Cerebellar nuclear complex (tissue), 1 donor: ENCODE results near the gene THSD7B.
"Not testable (repeated sequence)": the region's sequence is repeated elsewhere in the genome, so short reads cannot be mapped to it uniquely, and the experiment has no call there.

Experiments
- DNase-seq, 2 experiments: peaks; one replicate each; lab custom pipeline; 2025; lab: John Stamatoyannopoulos, UW

The THSD7B gene

DNA sequence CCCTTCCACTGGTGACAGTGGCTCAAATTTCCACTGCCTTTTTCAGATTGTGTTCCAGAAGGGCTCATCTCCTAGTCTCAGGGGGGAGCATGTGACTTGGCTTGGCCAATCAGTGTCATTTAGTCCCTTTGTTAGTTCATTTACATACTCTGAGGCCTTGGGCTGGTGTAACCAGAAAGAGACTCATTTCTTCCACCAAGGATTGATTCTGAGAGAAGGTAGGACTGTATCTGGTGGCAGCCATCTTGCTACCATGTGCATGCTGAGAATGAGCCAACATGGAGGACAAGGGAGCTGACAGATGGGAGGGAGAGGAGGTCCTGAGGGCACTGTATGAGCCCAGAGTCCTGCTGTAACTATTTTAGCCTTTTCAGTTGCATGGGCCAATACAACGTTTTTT is 191.7 kb downstream of the THSD7B start:
- no peak for DNase-seq

DNA sequence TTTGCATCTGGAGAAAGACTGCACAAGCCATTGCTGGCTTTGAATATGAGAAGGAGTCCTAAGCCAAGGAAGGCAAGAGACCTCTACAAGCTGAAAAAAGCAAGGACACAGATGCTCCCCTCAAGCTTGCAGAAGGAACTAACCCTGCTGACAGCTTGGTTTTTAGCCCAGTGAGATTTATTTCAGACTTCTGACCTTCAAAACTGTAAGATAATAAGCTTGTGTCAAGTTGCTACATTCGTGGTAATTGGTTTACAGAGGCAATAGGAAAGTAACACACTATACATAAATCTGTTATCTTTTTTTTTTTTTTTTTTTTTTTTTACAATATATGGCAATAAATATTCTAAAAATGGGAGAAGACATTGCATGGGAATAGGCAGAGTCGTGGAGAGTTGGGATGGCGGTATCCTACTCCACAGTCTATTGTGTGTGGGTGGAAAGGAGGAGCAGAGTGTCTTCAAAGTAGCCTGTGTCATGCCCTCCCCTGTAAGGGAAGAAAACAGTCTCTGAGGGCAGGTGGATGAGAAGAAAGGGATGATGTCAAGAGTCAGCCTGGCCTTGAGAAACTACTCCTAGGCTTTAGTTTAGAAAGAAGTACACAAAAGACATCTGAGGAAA is 196.9 kb downstream of the THSD7B start:
- DNase-seq = no peak

DNA sequence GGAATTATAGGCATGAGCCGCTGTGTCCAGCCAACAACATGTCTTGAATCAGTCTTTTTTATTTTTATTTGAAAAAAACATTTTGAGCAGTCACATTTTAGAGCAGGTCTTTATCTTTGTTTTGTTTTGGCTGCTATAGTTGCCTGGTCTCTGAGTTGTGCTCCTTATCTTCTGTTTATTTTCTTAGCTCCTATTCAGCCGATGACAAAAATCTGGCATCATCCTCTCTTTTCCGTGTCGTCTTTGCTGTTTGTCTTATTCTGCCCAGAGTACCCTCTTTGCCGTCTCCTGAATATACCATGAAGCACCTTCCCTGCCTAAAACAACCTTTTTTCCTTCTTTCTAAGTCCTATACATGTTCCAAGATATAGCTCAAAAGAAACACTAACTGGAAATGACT is 201.1 kb downstream of the THSD7B start:
- DNase-seq = no peak

DNA sequence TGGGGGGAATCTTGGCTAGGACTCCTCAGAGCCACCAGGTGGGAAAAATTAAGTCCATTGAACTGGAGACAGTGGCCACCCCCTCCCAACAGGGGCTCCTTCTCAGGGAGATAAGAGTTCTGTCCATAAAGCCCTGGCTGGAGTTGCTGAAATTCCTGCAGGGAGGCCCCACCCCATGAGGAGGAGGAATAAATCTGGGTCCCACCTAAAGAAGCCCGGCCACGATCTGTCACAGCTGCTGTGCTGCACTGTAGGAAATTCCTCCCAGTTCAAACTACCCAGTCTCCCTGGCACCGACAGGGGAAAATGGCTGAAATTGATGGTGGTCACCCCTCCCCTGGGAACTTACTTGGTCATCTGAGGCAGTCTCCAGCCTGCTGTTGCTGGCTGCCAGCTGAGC is 215.0 kb downstream of the THSD7B start:
- no peak for DNase-seq

DNA sequence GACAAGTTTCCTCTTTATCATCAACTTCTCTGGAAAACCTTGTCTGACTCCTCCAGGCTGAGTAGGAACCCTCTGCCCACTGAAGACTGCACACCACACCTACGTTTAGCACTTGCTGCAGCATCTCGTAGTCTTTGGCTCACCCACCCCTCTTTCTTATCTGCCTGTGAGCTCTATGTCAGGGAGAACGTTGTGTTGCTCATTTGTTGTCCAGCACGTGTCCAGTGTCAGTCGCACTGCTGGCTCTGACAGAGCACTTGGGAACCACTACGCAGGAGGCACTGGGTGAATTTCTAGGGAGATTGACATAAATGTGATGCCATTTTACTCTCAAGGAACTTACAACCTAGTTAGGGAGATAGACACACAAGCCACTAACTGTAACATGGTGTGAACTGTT is 216.3 kb downstream of the THSD7B start:
- DNase-seq = not testable (repeated sequence)

DNA sequence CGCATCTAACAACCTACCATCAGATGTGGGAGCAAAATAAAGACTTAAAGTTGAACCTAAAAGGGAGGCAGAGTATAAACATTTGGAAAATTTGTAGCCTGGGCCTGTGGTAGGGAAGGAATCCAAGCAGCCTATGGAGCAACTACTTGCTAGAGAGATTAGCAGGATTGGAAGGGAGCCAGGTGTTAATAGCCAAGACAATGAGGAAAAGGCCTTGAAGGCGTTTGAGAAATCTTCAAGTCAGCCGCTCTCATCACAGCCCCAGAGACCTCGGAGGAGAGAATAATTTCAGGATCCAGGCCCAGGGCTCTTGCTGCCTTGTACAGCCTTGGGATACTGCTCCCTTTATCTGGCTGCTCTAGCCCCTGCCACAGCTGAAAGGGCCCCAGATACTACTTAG is 219.7 kb downstream of the THSD7B start:
- DNase-seq = no peak

DNA sequence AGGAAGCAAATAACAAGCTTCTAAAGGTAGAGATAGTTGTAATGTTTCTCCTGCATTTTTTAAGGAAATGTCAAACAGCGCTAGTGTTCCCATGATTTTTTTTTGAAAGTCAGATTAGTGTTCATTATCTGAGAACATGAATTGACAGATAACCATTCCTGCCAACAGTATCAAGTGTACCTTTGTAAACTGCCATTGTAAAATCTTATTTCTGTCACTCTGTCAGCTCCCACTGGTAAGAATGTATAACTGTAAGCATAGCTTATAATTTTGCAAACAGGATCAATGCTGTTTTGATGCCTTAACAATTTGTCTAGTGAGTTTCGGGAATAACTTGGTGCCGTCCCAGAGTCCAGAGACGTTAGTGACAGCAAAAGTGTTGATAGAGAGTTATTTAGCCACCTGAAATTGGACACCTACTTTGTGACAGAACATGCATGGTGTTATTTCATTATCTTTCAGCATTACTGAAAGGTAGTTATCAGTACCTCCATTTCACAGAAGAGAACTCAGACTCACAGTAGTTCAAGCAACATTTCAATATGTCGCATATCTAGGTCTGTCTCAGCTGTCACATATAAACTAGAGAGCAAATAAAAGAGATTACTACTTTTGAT is 221.4 kb downstream of the THSD7B start:
- DNase-seq = no peak

DNA sequence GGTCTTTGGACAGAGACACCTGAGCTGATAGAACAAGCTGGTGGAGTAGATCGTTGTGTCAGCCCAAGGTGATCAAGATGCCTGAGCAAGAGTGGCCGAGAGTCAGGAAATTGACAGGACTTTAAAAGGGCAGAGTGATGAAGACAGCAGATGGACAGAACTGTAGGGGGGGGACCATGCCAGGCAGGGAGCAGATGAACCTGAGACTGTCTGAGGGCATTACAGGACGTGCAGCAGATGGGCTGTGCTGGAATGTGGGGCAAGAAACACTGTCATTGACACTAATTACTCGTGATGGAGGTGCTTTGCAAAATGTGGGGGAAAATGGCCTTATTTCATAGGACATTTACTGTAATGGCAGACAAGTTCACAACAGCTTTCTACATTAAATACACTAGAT is 225.0 kb downstream of the THSD7B start:
- no peak for DNase-seq

DNA sequence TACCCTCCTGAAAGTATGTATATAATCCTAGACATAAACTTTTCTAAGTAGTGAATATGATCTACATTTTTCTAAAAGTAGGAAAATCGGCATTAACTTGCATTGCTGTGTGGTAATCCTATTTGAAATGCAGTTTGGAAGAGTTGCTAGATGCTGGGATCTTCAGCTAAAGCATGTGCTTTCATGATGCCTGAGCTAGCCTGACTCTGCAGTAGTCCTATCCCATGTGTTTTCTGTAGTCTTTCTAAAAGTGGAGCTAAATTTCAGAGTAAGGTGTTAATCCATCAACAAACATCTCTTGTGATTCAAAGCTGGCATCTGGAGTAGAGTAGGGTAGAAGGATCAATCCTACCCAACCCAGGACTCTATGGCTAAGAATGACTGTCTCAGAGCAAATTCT is 229.4 kb downstream of the THSD7B start:
- no peak for DNase-seq

DNA sequence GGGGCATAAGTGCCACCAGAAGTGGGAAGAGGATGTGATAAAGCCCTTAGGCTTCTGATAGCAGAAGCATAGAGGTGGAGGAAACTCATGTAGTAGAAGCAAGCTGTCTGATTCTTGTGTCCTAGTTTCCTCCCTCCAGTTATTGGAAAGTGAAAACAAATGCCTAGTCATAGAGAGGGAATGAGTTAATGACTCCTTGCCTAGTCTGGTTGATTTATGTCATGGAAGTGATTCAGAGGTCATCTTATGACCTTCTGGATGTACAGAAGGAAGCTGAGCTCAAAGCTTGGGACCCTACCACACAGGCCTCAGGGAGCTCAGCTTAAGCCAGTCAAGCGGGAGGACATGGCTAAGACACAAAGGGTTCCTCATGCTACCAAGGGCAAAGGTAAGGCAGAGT is 232.2 kb downstream of the THSD7B start:
- no peak for DNase-seq

DNA sequence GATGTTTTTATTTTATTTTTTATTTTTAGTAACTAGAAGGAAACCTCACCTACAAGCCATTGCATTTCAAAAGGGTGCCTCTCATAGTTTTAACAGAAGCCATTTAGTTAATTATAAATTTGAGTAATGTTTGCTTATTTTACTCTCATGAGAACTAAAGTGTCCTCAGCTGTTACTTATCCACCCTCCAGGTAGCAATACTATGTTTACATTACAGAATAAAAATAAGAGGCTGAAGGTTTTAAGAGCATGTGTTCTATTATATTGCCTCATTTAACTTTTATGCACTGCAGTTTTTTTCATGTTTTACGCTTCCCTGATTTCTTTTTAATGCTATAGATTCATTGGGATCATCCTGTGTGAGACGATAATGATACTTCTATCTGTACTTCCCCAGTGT is 235.5 kb downstream of the THSD7B start:
- DNase-seq = no peak

DNA sequence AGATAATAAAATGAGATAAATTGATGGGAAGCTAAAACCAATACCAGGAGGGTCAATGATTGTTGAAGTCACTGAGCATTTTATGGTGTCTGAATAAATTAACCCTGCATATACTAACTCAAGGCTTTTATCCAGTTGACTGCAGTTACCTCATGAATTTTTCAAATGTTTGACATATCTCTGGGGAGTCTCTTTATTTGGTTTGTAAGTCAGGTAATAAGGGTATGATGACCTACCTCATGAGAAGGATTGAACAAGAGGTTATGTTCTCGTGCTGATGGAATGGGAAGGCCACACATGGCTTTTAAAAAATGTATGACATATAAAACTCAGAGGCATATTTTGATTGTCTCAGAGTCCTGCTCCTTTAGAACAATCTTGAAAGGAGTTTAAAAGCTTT is 237.6 kb downstream of the THSD7B start:
- DNase-seq = no peak

DNA sequence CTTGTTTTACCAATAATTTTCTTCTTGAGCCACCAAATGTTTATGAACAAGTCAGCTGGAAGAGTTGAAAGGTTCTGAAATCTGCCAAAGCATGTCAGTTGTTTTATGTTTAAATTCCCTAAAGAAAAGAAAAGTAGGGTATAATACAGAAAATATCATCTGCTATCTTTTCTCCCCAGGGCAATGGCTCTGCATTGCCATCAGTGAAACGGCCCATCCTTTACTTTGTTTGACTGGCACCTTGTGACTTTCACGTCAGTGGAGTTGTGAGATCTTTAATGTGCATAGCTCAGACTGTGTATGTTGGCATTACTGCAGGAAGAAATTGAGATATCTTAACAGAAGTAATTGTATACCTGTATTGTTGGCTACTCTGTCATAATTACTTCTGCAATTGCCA is 239.9 kb downstream of the THSD7B start:
- DNase-seq = no peak

DNA sequence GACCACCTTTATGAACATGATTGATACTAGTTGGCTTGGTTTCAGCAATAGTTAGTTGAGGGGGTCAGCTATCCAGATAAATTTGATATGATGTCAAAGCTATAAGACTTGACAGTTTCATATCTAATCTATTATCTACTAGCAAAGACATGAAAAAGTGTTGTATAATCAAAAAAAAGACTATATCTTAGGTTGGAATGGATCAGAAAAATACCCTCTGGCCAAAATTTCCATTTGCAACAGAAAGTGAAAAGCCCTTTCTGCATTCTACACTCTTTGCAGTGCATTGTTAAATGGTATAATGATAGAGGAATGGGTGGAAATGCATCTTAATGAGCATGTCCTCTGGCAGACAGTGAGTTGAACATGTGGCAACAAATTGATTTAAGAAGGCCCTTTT is 242.6 kb downstream of the THSD7B start:
- DNase-seq = no peak

DNA sequence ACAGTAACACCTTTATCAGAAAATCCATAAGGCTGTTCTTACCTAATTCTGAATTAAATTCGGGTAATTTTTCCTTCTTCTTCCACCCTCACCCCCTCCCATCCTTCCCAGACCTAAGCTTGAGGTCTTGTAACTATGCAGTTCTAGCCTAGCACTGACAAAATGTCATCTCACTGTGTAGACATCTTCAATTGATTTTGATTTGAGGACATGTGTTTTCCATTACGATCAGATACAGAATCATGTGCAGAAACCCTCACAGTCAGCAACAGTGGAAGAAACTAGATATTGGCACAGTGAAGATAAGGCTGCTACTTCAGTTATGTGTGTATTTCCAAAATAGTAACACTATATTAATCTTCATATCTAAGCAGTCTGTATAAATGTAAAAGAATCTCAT is 244.6 kb downstream of the THSD7B start:
- no peak for DNase-seq

DNA sequence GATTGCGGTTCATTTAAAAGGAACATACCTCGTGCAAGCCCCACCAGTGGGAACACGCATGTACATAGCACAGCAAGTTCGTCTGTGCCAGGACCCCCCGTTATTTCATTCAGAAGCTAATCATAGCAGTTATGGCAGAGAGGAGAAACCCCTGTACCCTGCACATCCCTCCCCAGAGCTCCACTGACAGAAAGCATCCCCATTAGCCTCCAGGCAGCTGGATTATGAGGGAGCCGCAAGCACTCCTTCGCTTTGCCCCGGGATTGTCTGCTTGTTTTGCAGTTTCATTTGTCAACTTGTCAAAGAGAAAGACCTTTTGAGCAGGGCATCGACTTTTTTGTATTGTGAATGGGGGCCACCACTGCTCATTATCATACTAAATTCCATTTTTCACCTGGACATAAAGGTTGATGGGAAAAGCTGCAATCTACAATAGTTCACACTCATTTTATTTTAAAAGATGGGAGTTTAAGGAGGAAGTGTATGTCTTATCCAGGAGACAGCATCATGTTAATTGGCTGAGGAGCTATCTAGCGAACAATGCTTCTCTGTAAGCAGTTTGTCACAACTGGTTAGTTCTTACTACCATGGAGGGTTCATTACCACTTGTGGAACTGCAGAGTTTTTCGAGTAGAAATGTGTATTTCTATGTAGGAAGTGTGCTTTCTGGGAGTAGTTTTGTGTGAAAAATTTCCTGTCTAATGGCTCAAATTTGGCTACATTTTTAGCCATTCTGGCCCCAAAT is 255.3 kb downstream of the THSD7B start:
- DNase-seq = no peak

DNA sequence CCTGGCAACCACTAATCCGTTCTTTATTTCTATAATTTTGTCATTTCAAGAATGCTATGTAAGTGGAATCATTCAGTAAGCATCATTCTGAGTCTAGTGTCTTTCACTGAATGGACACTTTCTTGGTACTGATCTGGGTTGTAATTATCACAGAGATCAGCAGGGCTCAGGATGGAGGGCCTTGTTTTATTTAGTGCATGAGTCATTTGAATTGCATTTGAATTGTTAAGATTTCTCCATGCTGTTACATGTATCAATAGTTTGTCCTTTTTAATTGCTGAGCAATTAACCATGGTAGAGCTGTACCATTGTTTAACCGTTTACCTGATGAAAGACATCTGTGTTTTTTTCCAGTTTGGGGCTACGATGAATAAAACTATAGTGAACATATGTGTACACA is 256.4 kb downstream of the THSD7B start:
- no peak for DNase-seq

DNA sequence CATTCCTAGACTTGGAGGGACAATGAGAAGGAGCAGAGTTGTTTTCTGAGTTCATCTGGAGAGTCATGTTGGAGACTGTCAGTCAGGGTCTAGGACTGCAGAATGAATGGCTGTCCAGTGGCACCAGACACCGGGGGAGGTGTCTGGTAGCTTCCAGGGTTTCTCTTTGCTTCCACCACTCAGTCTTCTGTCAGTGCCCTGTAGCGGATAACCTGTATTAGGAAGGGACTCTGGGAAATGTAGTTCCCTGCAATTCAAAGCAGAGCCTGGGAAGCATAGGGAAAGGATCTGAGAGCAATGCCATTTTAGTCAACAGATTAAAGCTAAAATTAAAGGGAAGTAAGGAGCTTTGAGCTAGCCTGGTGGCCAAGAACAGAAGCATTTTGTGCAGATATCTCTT is 257.9 kb downstream of the THSD7B start:
- no peak for DNase-seq

DNA sequence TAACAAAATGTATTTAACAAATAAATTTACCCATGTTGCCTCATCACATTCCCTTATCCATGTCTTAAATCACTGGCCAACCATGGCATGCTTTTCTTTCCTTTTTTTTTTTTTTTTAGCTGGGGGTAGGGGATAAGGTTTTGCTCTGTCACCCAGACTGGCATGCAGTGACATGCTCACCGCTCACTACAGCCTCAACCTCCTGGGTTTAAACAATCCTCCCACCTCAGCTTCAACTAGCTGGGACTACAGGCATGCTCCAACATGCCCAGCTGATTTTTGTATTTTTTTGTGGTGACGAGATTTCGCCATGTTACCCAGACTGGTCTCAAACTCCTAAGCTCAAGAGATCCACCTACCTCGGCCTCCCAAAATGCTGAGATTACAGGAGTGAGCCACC is 266.4 kb downstream of the THSD7B start:
- no peak for DNase-seq

DNA sequence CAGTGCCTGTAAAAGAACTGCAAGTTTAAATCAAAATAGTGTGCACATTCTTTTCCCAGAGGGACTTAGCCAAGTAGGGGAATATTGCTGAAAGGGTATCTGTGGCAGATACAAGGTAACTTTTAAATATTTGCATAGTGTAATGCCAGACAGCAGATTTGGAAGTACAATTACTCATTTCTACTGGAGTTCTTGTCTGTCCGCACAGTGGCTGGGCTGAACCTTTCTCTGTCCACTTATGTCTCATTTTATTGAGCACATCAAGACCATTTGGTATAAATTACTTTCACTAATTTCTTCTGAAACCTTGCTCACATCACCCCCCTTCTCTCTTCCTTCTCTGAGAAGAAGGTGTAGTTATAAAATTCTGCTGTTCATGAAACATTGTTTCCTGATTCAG is 271.3 kb downstream of the THSD7B start:
- DNase-seq = no peak

DNA sequence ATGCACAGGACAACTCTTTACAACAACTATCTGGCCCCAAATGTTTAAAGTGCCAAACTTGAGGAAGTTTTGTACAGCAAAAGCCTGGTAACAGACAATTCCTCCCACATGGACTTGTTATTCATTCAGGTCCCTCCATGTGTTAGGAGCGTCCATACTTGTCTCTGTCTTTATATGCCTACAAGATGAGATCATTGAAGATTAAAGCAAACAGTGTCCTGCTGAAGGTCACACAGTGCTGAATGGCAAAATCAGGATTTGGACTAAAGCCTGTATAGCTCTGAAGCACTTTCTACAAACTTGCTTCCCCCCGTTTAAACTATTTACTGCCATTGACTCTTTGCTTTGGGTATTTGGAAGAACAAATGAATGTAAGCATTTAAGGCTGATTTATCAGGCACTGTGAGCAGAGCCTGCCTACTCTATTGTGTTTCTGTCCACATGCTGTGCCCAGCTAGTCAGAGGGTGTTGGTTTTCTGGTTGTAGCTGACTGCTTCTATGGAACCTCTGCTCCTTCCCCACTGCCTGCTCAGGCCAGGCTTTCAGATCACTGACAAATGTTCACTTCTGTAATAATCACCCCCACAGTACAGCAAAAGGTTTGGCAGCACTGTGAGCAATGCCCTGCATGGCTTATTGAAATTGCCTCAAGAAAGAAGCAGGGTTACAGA is 274.3 kb downstream of the THSD7B start:
- DNase-seq = no peak

DNA sequence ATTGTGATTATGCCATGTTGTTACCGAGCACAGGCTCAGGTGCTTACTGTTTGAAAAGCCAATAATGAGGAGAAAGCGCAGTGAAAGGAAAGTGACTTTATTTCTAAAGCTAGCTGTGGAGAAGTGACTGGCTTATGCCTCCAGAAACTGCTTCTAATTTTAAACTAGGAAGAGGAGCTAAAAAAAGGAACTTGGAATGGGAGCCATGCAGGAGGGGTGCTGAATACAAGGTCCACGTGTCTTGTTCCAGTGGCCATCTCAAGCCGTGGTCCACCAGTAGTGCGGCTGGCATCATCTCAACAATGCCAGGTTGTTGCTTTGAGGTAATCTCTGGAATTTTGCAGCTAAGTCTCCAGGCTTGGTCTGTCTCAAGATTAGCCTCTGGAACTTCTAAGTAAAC is 282.0 kb downstream of the THSD7B start:
- DNase-seq = no peak

DNA sequence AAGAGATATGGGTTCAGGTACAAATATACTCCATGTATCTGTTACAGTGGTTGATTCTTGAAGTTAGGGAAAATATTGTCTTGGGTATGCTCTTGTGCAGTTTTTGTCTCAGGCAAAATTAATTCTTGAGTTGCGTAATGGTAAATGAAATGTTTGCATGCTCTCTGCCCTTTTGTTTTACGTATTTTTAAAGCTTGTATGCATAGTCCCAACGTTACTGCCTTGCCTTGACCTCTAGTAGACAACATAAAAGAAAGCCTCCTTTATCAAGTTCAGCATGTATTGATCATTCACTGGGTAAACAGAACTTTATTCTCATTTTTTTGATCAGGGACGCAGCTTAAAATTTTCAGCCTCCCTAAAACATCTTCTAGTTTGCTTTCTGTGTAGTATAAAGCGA is 283.1 kb downstream of the THSD7B start:
- DNase-seq = no peak
